Measurements from ENCODE around the gene KCNT2. TPM values are rescaled to one million over a fixed set of nuclear protein-coding genes. Genes with fewer than 3 reads are reported as not detected.

The KCNT2 gene
- total and polyA plus RNA-seq, 9 donors = 5.3 to 34.9 (median 14.1) TPM

GRCh38 chr1:196229546-196229945, 378.7 kb downstream of the KCNT2 start:
- Histone ChIP-seq H3K27ac (no peak overlapping the region), H3K36me3 (no peaks in the 10 kb centered on the region), H3K27me3 (no peaks in the 10 kb centered on the region), H3K4me1 (ENCODE audit: insufficient read depth) (no peaks in the 10 kb centered on the region), H3K9me3 (no peaks in the 10 kb centered on the region), H3K4me3 (no peak overlapping the region)
- no peak for DNase-seq
- no peak for TF ChIP-seq POLR2A (IDR thresholded peaks at IDR 0.05)
- TF ChIP-seq, protein P1, sequence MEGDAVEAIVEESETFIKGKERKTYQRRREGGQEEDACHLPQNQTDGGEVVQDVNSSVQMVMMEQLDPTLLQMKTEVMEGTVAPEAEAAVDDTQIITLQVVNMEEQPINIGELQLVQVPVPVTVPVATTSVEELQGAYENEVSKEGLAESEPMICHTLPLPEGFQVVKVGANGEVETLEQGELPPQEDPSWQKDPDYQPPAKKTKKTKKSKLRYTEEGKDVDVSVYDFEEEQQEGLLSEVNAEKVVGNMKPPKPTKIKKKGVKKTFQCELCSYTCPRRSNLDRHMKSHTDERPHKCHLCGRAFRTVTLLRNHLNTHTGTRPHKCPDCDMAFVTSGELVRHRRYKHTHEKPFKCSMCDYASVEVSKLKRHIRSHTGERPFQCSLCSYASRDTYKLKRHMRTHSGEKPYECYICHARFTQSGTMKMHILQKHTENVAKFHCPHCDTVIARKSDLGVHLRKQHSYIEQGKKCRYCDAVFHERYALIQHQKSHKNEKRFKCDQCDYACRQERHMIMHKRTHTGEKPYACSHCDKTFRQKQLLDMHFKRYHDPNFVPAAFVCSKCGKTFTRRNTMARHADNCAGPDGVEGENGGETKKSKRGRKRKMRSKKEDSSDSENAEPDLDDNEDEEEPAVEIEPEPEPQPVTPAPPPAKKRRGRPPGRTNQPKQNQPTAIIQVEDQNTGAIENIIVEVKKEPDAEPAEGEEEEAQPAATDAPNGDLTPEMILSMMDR (IDR thresholded peaks at IDR 0.05) = no peak
- TF ChIP-seq EP300 (IDR thresholded peaks at IDR 0.05) = no peak
- intact Hi-C loops (cut with DNase I) = no loop called here

GRCh38 chr1:196214866-196215265, 393.4 kb downstream of the KCNT2 start:
- WGBS, 3 donors = 65 to 83% (median 81%) methylated on average over 2 of the region's 2 CpGs
- TF ChIP-seq EP300 (IDR thresholded peaks at IDR 0.05) = no peak
- DNase-seq = no peak

GRCh38 chr1:196209983-196210382, 398.3 kb downstream of the KCNT2 start:
- Histone ChIP-seq H3K9me3 (no peaks in the 10 kb centered on the region), H3K4me3 (no peak overlapping the region), H3K36me3 (no peaks in the 10 kb centered on the region), H3K27ac (no peak overlapping the region), H3K27me3 (no peaks in the 10 kb centered on the region), H3K4me1 (ENCODE audit: insufficient read depth) (no peaks in the 10 kb centered on the region)
- intact Hi-C loops (cut with DNase I) = no loop called here
- DNase-seq = no peak
- TF ChIP-seq, protein P1 (IDR thresholded peaks at IDR 0.05) = no peak
- TF ChIP-seq POLR2A (IDR thresholded peaks at IDR 0.05) = no peak
- TF ChIP-seq EP300 (IDR thresholded peaks at IDR 0.05) = no peak
- 24 to 39% (median 29%) methylated on average over 2 of the region's 2 CpGs for WGBS, 3 donors

More at GRCh38 chr1:196214866-196215265, 393.4 kb downstream of the KCNT2 start:
- Histone ChIP-seq H3K27ac (no peak overlapping the region), H3K36me3 (no peaks in the 10 kb centered on the region), H3K4me3 (no peak overlapping the region), H3K9me3 (no peaks in the 10 kb centered on the region), H3K4me1 (ENCODE audit: insufficient read depth) (no peaks in the 10 kb centered on the region), H3K27me3 (no peaks in the 10 kb centered on the region)
- intact Hi-C loops (cut with DNase I) = no loop called here

GRCh38 chr1:196209265-196209664, 399.0 kb downstream of the KCNT2 start:
- Histone ChIP-seq H3K36me3 (no peaks in the 10 kb centered on the region), H3K9me3 (no peaks in the 10 kb centered on the region), H3K27me3 (no peaks in the 10 kb centered on the region), H3K27ac (no peak overlapping the region), H3K4me1 (ENCODE audit: insufficient read depth) (no peaks in the 10 kb centered on the region), H3K4me3 (no peak overlapping the region)
- TF ChIP-seq POLR2A (IDR thresholded peaks at IDR 0.05) (no peak), EP300 (IDR thresholded peaks at IDR 0.05) (no peak)
- TF ChIP-seq, protein P1 (IDR thresholded peaks at IDR 0.05) = no peak
- intact Hi-C loops (cut with DNase I) = no loop called here
- WGBS, 3 donors = 66 to 80% (median 70%) methylated on average over 3 of the region's 3 CpGs
- no peak for DNase-seq

- Histone ChIP-seq H3K9me3 (no peaks in the 10 kb centered on the region), H3K27ac (no peak overlapping the region), H3K27me3 (no peaks in the 10 kb centered on the region), H3K4me3 (no peak overlapping the region), H3K36me3 (no peaks in the 10 kb centered on the region), H3K4me1 (ENCODE audit: insufficient read depth) (no peaks in the 10 kb centered on the region)
- WGBS, 3 donors = 31 to 51% (median 36%) methylated on average over 3 of the region's 3 CpGs
- TF ChIP-seq POLR2A (IDR thresholded peaks at IDR 0.05) = no peak
- no peak for TF ChIP-seq EP300 (IDR thresholded peaks at IDR 0.05)
- TF ChIP-seq, protein P1 (IDR thresholded peaks at IDR 0.05) = no peak
- intact Hi-C loops (cut with DNase I) = no loop called here
- DNase-seq = no peak
These were observed 400.5 kb downstream of the KCNT2 start for GRCh38 chr1:196207612-196208217.
